ENCODE data around the gene OXNAD1. TPM values are rescaled to one million over a fixed set of nuclear protein-coding genes. Genes with fewer than 3 reads are reported as not detected.
A peak's percentile ranks its signal among the peaks of the same experiment; 100 is the strongest.

Gene OXNAD1
- total RNA-seq, 2 donors from 2014 or later, result 16.1 to 22.4 TPM

- H3K4me3 Mint-ChIP-seq, result no peak overlapping the region
- no peak overlapping the region for H3K27ac Mint-ChIP-seq
- no peaks in the 10 kb centered on the region for H3K27me3 ChIP-seq (ENCODE audit: control insufficient read depth, insufficient read depth, low read length, poor library complexity, severe bottlenecking)
- no peak overlapping the region for H3K9ac ChIP-seq (ENCODE audit: extremely low read depth, low read length, poor library complexity, severe bottlenecking)
- H3K9me3 Mint-ChIP-seq, result peaks cover 6% of the 10 kb centered on the region
- peaks cover 16% of the 10 kb centered on the region for H3K9me3 ChIP-seq (ENCODE audit: control insufficient read depth, low read length)
- H3K4me3 ChIP-seq (ENCODE audit: low read length), result no peak overlapping the region
- peaks cover 43% of the 10 kb centered on the region for H3K36me3 ChIP-seq (ENCODE audit: control insufficient read depth, insufficient read depth, low read length)
- WGBS, 2 experiments (ENCODE audit: insufficient coverage in 1 of 2, insufficient read length in 1 of 2), result 75 to 89% methylated on average over 3 of the region's 3 CpGs
- H3K36me3 Mint-ChIP-seq (ENCODE audit: low read depth), result peaks cover 39% of the 10 kb centered on the region
- H3K4me1 ChIP-seq (ENCODE audit: control insufficient read depth, insufficient read depth, low read length), result no peaks in the 10 kb centered on the region
- DNase-seq, result peak; percentile 71
- peak overlapping the region; percentile 21 for H3K27ac ChIP-seq (ENCODE audit: low read depth, low read length)
- no peaks in the 10 kb centered on the region for H3K4me1 Mint-ChIP-seq
- TF ChIP-seq CTCF (conservative IDR thresholded peaks at IDR 0.05), result peak; percentile 94
- no peaks in the 10 kb centered on the region for H3K27me3 Mint-ChIP-seq (ENCODE audit: insufficient read depth)
Measured at GRCh38 chr3:16290007-16290826, 25.2 kb downstream of the OXNAD1 start.

- no peak overlapping the region for H3K4me3 ChIP-seq (ENCODE audit: low read length)
- peaks cover 45% of the 10 kb centered on the region for H3K36me3 Mint-ChIP-seq (ENCODE audit: low read depth)
- no peaks in the 10 kb centered on the region for H3K4me1 Mint-ChIP-seq
- peaks cover 48% of the 10 kb centered on the region for H3K36me3 ChIP-seq (ENCODE audit: control insufficient read depth, insufficient read depth, low read length)
- H3K9me3 Mint-ChIP-seq, result peaks cover 6% of the 10 kb centered on the region
- no peak overlapping the region for H3K27ac Mint-ChIP-seq
- H3K27me3 ChIP-seq (ENCODE audit: control insufficient read depth, insufficient read depth, low read length, poor library complexity, severe bottlenecking), result no peaks in the 10 kb centered on the region
- H3K27me3 Mint-ChIP-seq (ENCODE audit: insufficient read depth), result no peaks in the 10 kb centered on the region
- no peak for TF ChIP-seq CTCF (conservative IDR thresholded peaks at IDR 0.05)
- no peak overlapping the region for H3K9ac ChIP-seq (ENCODE audit: extremely low read depth, low read length, poor library complexity, severe bottlenecking)
- 95 to 100% methylated on average over 1 to 2 of the region's 2 CpGs for WGBS, 2 experiments (ENCODE audit: insufficient coverage in 1 of 2, insufficient read length in 1 of 2)
- H3K4me1 ChIP-seq (ENCODE audit: control insufficient read depth, insufficient read depth, low read length), result no peaks in the 10 kb centered on the region
- H3K27ac ChIP-seq (ENCODE audit: low read depth, low read length), result no peak overlapping the region
- no peak overlapping the region for H3K4me3 Mint-ChIP-seq
- H3K9me3 ChIP-seq (ENCODE audit: control insufficient read depth, low read length), result peaks cover 16% of the 10 kb centered on the region
- DNase-seq, result no peak
Measured at GRCh38 chr3:16290827-16291196, 25.8 kb downstream of the OXNAD1 start.

GRCh38 chr3:16294844-16295243, 29.8 kb downstream of the OXNAD1 start:
- WGBS, 2 experiments (ENCODE audit: insufficient coverage in 1 of 2, insufficient read length in 1 of 2), result 94 to 96% methylated on average over 4 to 5 of the region's 5 CpGs
- no peak for TF ChIP-seq CTCF (conservative IDR thresholded peaks at IDR 0.05)
- no peaks in the 10 kb centered on the region for H3K27me3 Mint-ChIP-seq (ENCODE audit: insufficient read depth)
- no peak overlapping the region for H3K27ac Mint-ChIP-seq
- no peak overlapping the region for H3K27ac ChIP-seq (ENCODE audit: low read depth, low read length)
- peaks cover 56% of the 10 kb centered on the region for H3K36me3 Mint-ChIP-seq (ENCODE audit: low read depth)
- no peaks in the 10 kb centered on the region for H3K27me3 ChIP-seq (ENCODE audit: control insufficient read depth, insufficient read depth, low read length, poor library complexity, severe bottlenecking)
- H3K4me3 Mint-ChIP-seq, result no peak overlapping the region
- no peaks in the 10 kb centered on the region for H3K4me1 Mint-ChIP-seq
- H3K36me3 ChIP-seq (ENCODE audit: control insufficient read depth, insufficient read depth, low read length), result peaks cover 48% of the 10 kb centered on the region
- no peak for DNase-seq
- H3K4me1 ChIP-seq (ENCODE audit: control insufficient read depth, insufficient read depth, low read length), result no peaks in the 10 kb centered on the region
- H3K9ac ChIP-seq (ENCODE audit: extremely low read depth, low read length, poor library complexity, severe bottlenecking), result no peak overlapping the region
- peaks cover 12% of the 10 kb centered on the region for H3K9me3 Mint-ChIP-seq
- H3K4me3 ChIP-seq (ENCODE audit: low read length), result no peak overlapping the region
- peaks cover 32% of the 10 kb centered on the region for H3K9me3 ChIP-seq (ENCODE audit: control insufficient read depth, low read length)
